HL-60 (cell line): ENCODE measurements around the gene JAK3.
"Not testable (repeated sequence)": the region's sequence is repeated elsewhere in the genome, so short reads cannot be mapped to it uniquely, and the experiment has no call there.

Experiments
- DNase-seq, 2 experiments: peaks; one replicate each; pipeline ENCODE4 v3.0.0-alpha.2; 2010 to 2020; ENCODE audit warnings: low read depth in 1 of 2, low spot score in 1 of 2
- H3K27ac ChIP-seq: fragments of 250-450 bp; sonication (Bioruptor Pico); replicated peaks from 2 replicates; pipeline ENCODE4 v1.5.1; 2020; ENCODE audit warnings: mild to moderate bottlenecking, moderate library complexity
- H3K27me3 ChIP-seq: fragments of 250-450 bp; sonication (Bioruptor Pico); 2 replicates; pipeline ENCODE4 v1.5.1; 2021; ENCODE audit warnings: mild to moderate bottlenecking, moderate library complexity; ENCODE audit not compliant: insufficient read depth, poor library complexity, severe bottlenecking
- H3K4me3 ChIP-seq: replicated peaks from 2 replicates; pipeline ENCODE4 v1.5.1; 2011; ENCODE audit warnings: mild to moderate bottlenecking, control low read depth, low read length; ENCODE audit not compliant: insufficient read depth
- CTCF ChIP-seq: IDR thresholded peaks from one replicate; pipeline ENCODE4 v1.5.1; 2011; ENCODE audit warnings: low read length, control low read depth, inconsistent platforms; ENCODE audit not compliant: insufficient read depth
- GABPA ChIP-seq: IDR thresholded peaks from 2 replicates; pipeline ENCODE4 v1.6.1; 2012; ENCODE audit warnings: low read depth
- POLR2AphosphoS5 ChIP-seq: IDR thresholded peaks from 2 replicates; pipeline ENCODE4 v1.6.1; 2012; ENCODE audit warnings: low read depth
- REST ChIP-seq: IDR thresholded peaks from 2 replicates; pipeline ENCODE4 v1.6.1; 2012; ENCODE audit warnings: low read depth; ENCODE audit not compliant: insufficient replicate concordance
- SPI1 ChIP-seq: IDR thresholded peaks from 2 replicates; pipeline ENCODE4 v1.6.1; 2012; ENCODE audit warnings: low read depth, mild to moderate bottlenecking, borderline replicate concordance

JAK3 gene

GRCh38 chr19:17888260-17888659, 40.5 kb upstream of the JAK3 start:
- TF ChIP-seq GABPA (no peak), SPI1 (no peak), REST (no peak), POLR2AphosphoS5 (no peak), CTCF (no peak)
- no peak overlapping the region for H3K4me3 ChIP-seq
- no peak for DNase-seq
- H3K27ac ChIP-seq = no peak overlapping the region
- H3K27me3 ChIP-seq = no peaks in the 10 kb centered on the region

- DNase-seq, H3K27ac ChIP-seq, H3K4me3 ChIP-seq, H3K27me3 ChIP-seq: not testable (repeated sequence)
These were observed 39.4 kb upstream of the JAK3 start for GRCh38 chr19:17887221-17887620.

- no peak overlapping the region for H3K27ac ChIP-seq
- H3K27me3 ChIP-seq = no peaks in the 10 kb centered on the region
- DNase-seq = no peak
- no peak for TF ChIP-seq SPI1
- TF ChIP-seq CTCF = no peak
- TF ChIP-seq POLR2AphosphoS5 = no peak
- TF ChIP-seq REST = no peak
- no peak for TF ChIP-seq GABPA
- no peak overlapping the region for H3K4me3 ChIP-seq
These were observed 38.7 kb upstream of the JAK3 start for GRCh38 chr19:17886515-17886914.

GRCh38 chr19:17883627-17884410, 36.0 kb upstream of the JAK3 start:
- no peaks in the 10 kb centered on the region for H3K27me3 ChIP-seq
- H3K27ac ChIP-seq = no peak overlapping the region
- TF ChIP-seq REST (no peak), GABPA (no peak)
- DNase-seq = no peak
- no peak overlapping the region for H3K4me3 ChIP-seq
